Spinal cord (tissue), 10 donors: ENCODE data around the gene GRM5. TPM values are rescaled to one million over a fixed set of nuclear protein-coding genes. Genes with fewer than 3 reads are reported as not detected.

Source experiments
- DNase-seq, 6 donors: peaks; one replicate each; pipeline versions ENCODE4 v3.0.0 to v3.0.0-alpha.2; 2013 to 2015; ENCODE audit warnings: low spot score in 6 of 6, low read depth in 4 of 6
- H3K27ac ChIP-seq: one replicate; pipeline ENCODE4 v1.5.1; 2013; ENCODE audit warnings: low read depth, low read length, control low read depth
- H3K27me3 ChIP-seq: one replicate; pipeline ENCODE4 v1.6.1; 2013; ENCODE audit warnings: low read length; ENCODE audit not compliant: control insufficient read depth, insufficient read depth
- H3K36me3 ChIP-seq: one replicate; pipeline ENCODE4 v1.6.1; 2013; ENCODE audit warnings: low read length; ENCODE audit not compliant: control insufficient read depth, insufficient read depth
- H3K4me1 ChIP-seq: one replicate; pipeline ENCODE4 v1.6.1; 2013; ENCODE audit warnings: low read length; ENCODE audit not compliant: control insufficient read depth, insufficient read depth
- H3K4me3 ChIP-seq: one replicate; pipeline ENCODE4 v1.5.1; 2013; ENCODE audit warnings: low read depth, low read length, control low read depth
- H3K9me3 ChIP-seq: one replicate; pipeline ENCODE4 v1.6.1; 2013; ENCODE audit warnings: low read length; ENCODE audit not compliant: control insufficient read depth, insufficient read depth
- WGBS: methylation state at CpG from one replicate; pipeline ENCODE4 v1.1.5; 2013; ENCODE audit warnings: missing lambda C conversion rate; ENCODE audit not compliant: insufficient coverage; 5-methylcytosine and 5-hydroxymethylcytosine counted together
- polyA plus RNA-seq, 2 donors: library from polyadenylated mRNA; unstranded; fragments of 120-200 nt; gene quantifications; one replicate each; pipeline ENCODE4 v1.2.1, GENCODE V29; 2013; ENCODE audit not compliant: insufficient read length in 2 of 2
- total RNA-seq, 2 donors: library from RNA; depleted of rRNA in 1 of 2; stranded (reverse); fragments of 120-200 nt in 1 of 2; fragments of >200 nt in 1 of 2; gene quantifications; one replicate each; pipeline versions ENCODE4 v1.2.3 to v1.2.4, GENCODE V29; 2013 to 2014
- donor health status: healthy.

The GRM5 gene
- total and polyA plus RNA-seq, 4 donors, result 19.7 to 104 (median 33.9) TPM

DNA sequence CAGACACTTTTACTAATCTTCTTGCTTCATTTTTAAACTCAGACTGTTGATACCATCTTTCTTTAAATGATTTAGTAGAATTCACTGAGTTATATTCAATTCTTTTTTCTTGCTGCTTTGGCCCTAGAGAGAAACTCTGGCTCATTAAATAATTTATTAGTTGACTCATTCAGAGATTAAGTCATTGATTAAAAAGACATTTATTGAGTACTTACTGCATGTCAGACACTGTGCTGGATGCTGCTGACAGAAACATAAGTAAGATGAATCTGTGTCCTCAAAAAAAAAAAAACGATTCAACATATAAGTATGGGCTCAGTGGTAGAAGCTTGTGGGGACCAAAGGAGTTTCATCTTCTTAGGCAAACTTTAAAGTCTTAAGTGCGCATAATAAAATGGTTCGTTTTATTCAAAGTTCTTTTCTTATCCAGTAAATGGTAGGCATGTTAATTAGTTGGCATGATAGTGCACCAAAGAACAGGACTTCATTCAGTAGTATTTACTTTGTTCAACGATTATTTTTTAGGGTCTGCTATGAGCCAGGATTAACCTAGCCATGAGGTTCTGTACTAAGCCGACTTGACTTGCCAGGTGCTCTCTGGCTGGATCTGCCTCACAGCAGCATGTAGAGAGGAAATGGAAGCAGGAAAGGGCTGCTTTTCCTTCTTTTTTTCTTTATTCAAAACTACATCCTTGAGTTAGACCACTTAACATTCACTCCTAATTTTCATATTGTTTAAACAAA, 447.3 kb downstream of the GRM5 start:
- no peak overlapping the region for H3K27ac ChIP-seq
- H3K36me3 ChIP-seq, result no peaks in the 10 kb centered on the region
- H3K4me3 ChIP-seq, result no peak overlapping the region
- H3K27me3 ChIP-seq, result no peaks in the 10 kb centered on the region
- H3K4me1 ChIP-seq, result no peaks in the 10 kb centered on the region
- no peaks in the 10 kb centered on the region for H3K9me3 ChIP-seq
- peak in 1 of 6 donors; percentile 25 for DNase-seq
- WGBS, result no CpG with 5 or more reads among the region's 5 CpGs

- Histone ChIP-seq H3K4me1 (no peaks in the 10 kb centered on the region), H3K27me3 (no peaks in the 10 kb centered on the region), H3K36me3 (no peaks in the 10 kb centered on the region), H3K27ac (no peak overlapping the region), H3K9me3 (no peaks in the 10 kb centered on the region), H3K4me3 (no peak overlapping the region)
- WGBS, result no CpG with 5 or more reads among the region's 1 CpG
- peak in 1 of 6 donors; percentile 11 for DNase-seq
Observed at GRCh38 chr11:88617226-88617625, 448.6 kb downstream of the GRM5 start.

- no peak for DNase-seq
- Histone ChIP-seq H3K4me3 (no peak overlapping the region), H3K4me1 (no peaks in the 10 kb centered on the region), H3K36me3 (no peaks in the 10 kb centered on the region), H3K27me3 (no peaks in the 10 kb centered on the region), H3K27ac (no peak overlapping the region), H3K9me3 (no peaks in the 10 kb centered on the region)
- WGBS, result no CpG with 5 or more reads among the region's 2 CpGs
Observed at GRCh38 chr11:88604260-88604659, 461.5 kb downstream of the GRM5 start.

GRCh38 chr11:88603091-88603867, 462.5 kb downstream of the GRM5 start:
- DNase-seq, result peak in 1 of 6 donors; percentile 20
- WGBS, result no CpG with 5 or more reads among the region's 3 CpGs
- Histone ChIP-seq H3K4me1 (no peaks in the 10 kb centered on the region), H3K36me3 (no peaks in the 10 kb centered on the region), H3K27me3 (no peaks in the 10 kb centered on the region), H3K9me3 (no peaks in the 10 kb centered on the region), H3K27ac (no peak overlapping the region), H3K4me3 (no peak overlapping the region)

DNA sequence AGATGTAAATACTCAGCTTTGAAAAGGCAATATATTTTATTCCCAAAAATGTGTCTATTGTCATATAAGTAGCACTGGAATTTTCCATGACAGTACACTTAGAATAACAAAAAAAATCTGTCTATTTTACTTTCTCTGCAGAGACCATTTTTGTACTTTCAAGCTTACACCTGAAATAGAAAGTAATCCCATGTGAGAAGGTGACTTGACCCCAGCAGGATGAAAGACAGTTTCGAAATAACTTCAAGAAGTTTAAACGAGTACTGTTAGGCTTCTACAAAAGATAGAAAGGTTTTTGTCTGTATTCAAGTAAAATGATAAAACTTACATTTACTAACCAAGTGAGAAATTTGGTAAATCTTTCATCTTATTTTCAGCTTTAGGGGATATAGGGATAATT, 468.4 kb downstream of the GRM5 start:
- DNase-seq, result peak in 1 of 6 donors; percentile 10
- Histone ChIP-seq H3K4me1 (no peaks in the 10 kb centered on the region), H3K36me3 (no peaks in the 10 kb centered on the region), H3K9me3 (no peaks in the 10 kb centered on the region), H3K27me3 (no peaks in the 10 kb centered on the region), H3K27ac (no peak overlapping the region), H3K4me3 (no peak overlapping the region)
- no CpG with 5 or more reads among the region's 2 CpGs for WGBS

DNA sequence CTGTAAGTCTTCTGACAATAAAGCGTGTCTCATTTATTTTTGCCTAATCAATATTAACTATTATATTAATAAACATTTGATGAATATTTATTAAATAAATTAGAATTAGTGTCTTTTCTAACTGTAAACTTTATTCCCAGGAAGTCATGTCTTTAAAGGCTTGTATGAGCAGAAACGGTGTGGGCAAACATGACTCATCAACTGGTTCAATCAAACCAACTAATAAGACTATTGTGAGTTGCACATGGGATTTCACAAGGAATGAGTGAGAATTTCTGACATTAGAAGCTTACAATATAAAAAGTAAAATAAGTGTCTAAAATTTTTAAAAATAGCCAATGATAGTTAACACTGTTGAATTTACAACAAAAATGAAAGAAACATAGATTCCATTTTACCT, 469.0 kb downstream of the GRM5 start:
- Histone ChIP-seq H3K4me1 (no peaks in the 10 kb centered on the region), H3K4me3 (no peak overlapping the region), H3K27me3 (no peaks in the 10 kb centered on the region), H3K9me3 (no peaks in the 10 kb centered on the region), H3K27ac (no peak overlapping the region), H3K36me3 (no peaks in the 10 kb centered on the region)
- no CpG with 5 or more reads among the region's 2 CpGs for WGBS
- no peak for DNase-seq

DNA sequence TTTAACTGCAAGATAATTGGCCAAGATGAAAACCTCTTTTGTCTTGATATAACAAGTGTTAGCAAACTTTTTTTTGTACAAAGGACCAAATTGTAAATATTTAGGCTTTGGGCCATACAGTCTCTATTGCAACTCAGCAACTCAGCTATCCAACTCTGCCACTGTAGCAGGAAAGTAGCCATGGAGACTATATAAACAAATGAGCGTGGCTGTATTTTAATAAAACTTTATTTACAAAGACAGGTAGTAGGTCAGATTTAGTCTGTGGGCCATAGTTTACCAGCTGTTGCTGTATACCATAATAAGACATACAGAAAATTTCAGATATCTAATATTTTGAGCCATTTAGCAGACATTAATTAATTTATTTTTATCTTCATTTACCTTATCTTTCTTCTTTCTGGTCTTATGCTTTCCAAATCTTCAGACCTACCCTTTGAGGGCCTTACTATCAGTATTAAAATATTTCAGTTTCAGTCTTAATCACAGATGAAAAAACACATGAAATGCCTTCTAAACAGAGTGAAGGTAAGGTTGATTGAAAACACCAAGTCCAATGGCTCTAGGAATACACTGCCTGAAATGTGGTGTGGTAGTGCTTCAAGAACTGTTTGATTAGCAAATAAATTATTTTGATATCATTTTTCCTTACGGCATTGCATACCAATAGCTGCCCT, 471.4 kb downstream of the GRM5 start:
- H3K4me3 ChIP-seq, result no peak overlapping the region
- no CpG with 5 or more reads among the region's 2 CpGs for WGBS
- no peaks in the 10 kb centered on the region for H3K9me3 ChIP-seq
- H3K27ac ChIP-seq, result no peak overlapping the region
- H3K4me1 ChIP-seq, result no peaks in the 10 kb centered on the region
- no peak for DNase-seq
- no peaks in the 10 kb centered on the region for H3K36me3 ChIP-seq
- H3K27me3 ChIP-seq, result no peaks in the 10 kb centered on the region

DNA sequence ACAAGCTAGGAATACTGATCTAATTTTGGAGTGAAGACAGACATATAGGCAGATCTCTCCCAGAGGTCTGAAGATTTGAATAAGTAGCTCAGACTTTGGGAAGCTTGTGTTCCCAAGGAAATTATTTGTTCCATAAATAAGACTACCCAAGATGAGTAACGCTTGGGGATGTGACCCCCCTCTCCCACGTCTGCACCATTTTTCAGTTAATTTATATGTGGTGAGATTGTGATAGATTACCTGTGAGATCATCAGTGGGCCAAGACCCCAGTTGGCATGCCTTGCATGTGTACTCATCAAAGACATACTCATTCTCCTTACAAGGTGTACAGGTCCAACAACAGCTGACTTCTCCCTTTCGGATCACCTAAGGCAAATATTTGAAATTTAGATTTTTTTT, 475.4 kb downstream of the GRM5 start:
- no peak overlapping the region for H3K27ac ChIP-seq
- no peaks in the 10 kb centered on the region for H3K9me3 ChIP-seq
- WGBS, result no CpG with 5 or more reads among the region's 3 CpGs
- H3K27me3 ChIP-seq, result no peaks in the 10 kb centered on the region
- DNase-seq, result no peak
- H3K4me1 ChIP-seq, result no peaks in the 10 kb centered on the region
- H3K4me3 ChIP-seq, result no peak overlapping the region
- no peaks in the 10 kb centered on the region for H3K36me3 ChIP-seq

DNA sequence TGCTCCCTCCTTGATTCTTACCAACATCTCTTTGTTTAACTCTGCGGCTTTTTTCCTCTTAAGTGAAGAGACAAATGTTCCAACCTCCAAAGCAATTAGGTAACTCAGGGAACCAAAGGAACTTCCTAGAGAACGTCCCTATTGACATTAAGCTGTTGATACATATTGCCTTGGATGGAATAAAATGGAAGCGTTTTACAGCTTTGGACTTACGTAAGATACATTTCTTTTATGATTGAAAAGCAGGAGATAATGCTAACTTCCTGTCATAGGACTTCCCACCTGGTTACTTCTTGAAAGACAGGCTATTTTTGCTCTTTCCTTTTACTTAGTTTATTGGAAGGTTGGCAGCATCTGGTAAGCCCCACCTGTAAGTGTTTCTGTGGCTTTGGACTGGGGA, 482.5 kb downstream of the GRM5 start:
- H3K4me1 ChIP-seq, result no peaks in the 10 kb centered on the region
- WGBS, result 60% methylated on average over 1 of the region's 4 CpGs
- DNase-seq, result no peak

More for the DNA sequence above, 482.5 kb downstream of the GRM5 start:
- H3K4me3 ChIP-seq, result no peak overlapping the region
- no peaks in the 10 kb centered on the region for H3K36me3 ChIP-seq
- no peak overlapping the region for H3K27ac ChIP-seq
- no peaks in the 10 kb centered on the region for H3K9me3 ChIP-seq
- no peaks in the 10 kb centered on the region for H3K27me3 ChIP-seq
